Esophagus squamous epithelium (tissue), 5 donors: Measurements from ENCODE around the gene TMEM164. TPM values are rescaled to one million over a fixed set of nuclear protein-coding genes. Genes with fewer than 3 reads are reported as not detected.

ENCODE experiments used
- DNase-seq: peaks from one replicate; lab custom pipeline; 2025; lab: John Stamatoyannopoulos, UW
- H3K27ac ChIP-seq, 4 donors: fragments of 200-600 bp; sonication (generic); one replicate each; pipeline ENCODE4 v1.5.1; 2016 to 2019; ENCODE audit warnings: mild to moderate bottlenecking in 1 of 4
- H3K27me3 ChIP-seq, 4 donors: fragments of 200-600 bp; sonication (generic); 1 replicate in 3 of 4; 2 replicates in 1 of 4; pipeline versions ENCODE4 v1.5.1 to v1.6.0; 2017 to 2021; ENCODE audit warnings: antibody characterized with exemption in 1 of 4
- H3K36me3 ChIP-seq, 3 donors: fragments of 200-600 bp; sonication (generic); one replicate each; pipeline ENCODE4 v1.5.1; 2016 to 2019
- H3K4me1 ChIP-seq, 3 donors: fragments of 200-600 bp; sonication (generic); one replicate each; pipeline ENCODE4 v1.5.1; 2017 to 2019
- H3K4me3 ChIP-seq, 4 donors: fragments of 200-600 bp; sonication (generic); 1 replicate in 3 of 4; 2 replicates in 1 of 4; pipeline ENCODE4 v1.5.1; 2016 to 2019; ENCODE audit warnings: mild to moderate bottlenecking in 2 of 4, moderate library complexity in 1 of 4
- H3K9me3 ChIP-seq, 3 donors: fragments of 200-600 bp; sonication (generic); one replicate each; pipeline ENCODE4 v1.5.1; 2016 to 2019
- POLR2A ChIP-seq, 4 donors: fragments of 450-650 bp; IDR thresholded peaks; one replicate each; pipeline ENCODE4 v1.6.1; 2017; ENCODE audit warnings: antibody characterized with exemption in 4 of 4, mild to moderate bottlenecking in 4 of 4, moderate library complexity in 3 of 4
- WGBS, 2 donors: methylation state at CpG; one replicate each; pipeline ENCODE4 v1.1.5; 2018; 5-methylcytosine and 5-hydroxymethylcytosine counted together
- intact Hi-C: fragments of 100-400 bp; cut with DNase I; formaldehyde crosslinking; loops from one replicate; pipeline ENCODE4 v1.15.0; 2022
- total RNA-seq, 4 donors: library from RNA; depleted of rRNA; stranded (reverse); fragments of >200 nt; gene quantifications; one replicate each; pipeline ENCODE4 v1.1.0, GENCODE V29; 2016
- TF ChIP-seq, protein P1 (sequence below), 6 experiments: fragments of 450-650 bp in 4 of 6; fragments of 200-600 bp in 2 of 6; sonication (generic) in 2 of 6; IDR thresholded peaks; one replicate each; pipeline ENCODE4 v1.5.1; 2016 to 2019; ENCODE audit warnings: antibody characterized with exemption in 6 of 6, mild to moderate bottlenecking in 4 of 6, moderate library complexity in 4 of 6
- donor health status: DM: yes; HTN: yes; CAD: no.

The TMEM164 gene
- total RNA-seq, 4 donors from 2014 or later: 18.5 to 27.3 (median 23.6) TPM

DNA sequence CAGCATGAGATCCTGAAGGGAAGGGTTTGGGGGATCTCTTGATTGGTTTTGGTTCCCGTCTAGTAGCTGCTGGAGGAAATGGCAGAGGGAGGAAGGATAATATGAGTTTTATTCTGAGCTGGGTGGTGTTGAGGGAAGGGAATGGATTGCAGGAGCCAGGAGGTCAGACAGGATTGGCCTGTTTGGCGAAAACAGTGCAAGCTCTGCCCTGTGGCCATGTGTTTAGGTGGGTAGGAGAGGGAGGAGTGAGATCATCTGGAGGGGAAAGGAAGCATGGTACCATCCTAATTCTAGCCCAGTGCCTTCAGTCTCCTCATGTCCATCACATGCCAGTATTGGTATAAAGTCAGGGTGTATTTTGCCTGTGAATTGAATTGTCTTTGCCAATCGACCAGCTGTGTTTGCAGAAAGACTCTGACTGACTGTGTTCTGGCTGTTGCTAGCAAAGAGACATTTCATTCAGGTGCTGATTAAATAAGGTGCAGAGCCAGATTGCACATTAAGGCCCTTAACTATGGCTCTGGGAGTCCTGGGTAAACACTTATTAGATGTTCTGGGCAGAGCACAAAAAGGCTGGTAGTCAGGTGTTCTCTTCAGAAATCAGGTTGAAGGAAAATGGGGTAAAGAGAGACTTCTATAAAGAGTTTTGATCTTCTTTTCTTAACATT is 10.0 kb downstream of the TMEM164 start:
- H3K9me3 ChIP-seq: no peaks in the 10 kb centered on the region
- H3K4me1 ChIP-seq: peaks cover 0 to 16% (median 0%) of the 10 kb centered on the region in 3 donors
- TF ChIP-seq, protein P1, sequence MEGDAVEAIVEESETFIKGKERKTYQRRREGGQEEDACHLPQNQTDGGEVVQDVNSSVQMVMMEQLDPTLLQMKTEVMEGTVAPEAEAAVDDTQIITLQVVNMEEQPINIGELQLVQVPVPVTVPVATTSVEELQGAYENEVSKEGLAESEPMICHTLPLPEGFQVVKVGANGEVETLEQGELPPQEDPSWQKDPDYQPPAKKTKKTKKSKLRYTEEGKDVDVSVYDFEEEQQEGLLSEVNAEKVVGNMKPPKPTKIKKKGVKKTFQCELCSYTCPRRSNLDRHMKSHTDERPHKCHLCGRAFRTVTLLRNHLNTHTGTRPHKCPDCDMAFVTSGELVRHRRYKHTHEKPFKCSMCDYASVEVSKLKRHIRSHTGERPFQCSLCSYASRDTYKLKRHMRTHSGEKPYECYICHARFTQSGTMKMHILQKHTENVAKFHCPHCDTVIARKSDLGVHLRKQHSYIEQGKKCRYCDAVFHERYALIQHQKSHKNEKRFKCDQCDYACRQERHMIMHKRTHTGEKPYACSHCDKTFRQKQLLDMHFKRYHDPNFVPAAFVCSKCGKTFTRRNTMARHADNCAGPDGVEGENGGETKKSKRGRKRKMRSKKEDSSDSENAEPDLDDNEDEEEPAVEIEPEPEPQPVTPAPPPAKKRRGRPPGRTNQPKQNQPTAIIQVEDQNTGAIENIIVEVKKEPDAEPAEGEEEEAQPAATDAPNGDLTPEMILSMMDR (IDR thresholded peaks at IDR 0.05): no peak
- no peak for TF ChIP-seq POLR2A (IDR thresholded peaks at IDR 0.05)
- WGBS, 2 donors: 60% methylated on average over 3 of the region's 3 CpGs; no CpG with 5 or more reads in 1 of the 2 donors
- peaks cover 0 to 9% (median 0%) of the 10 kb centered on the region in 3 donors for H3K36me3 ChIP-seq
- no peak for DNase-seq
- intact Hi-C loops: no loop called here
- peak overlapping the region in 1 of 4 donors; percentile 29 for H3K27ac ChIP-seq
- H3K4me3 ChIP-seq: no peak overlapping the region
- no peaks in the 10 kb centered on the region for H3K27me3 ChIP-seq

DNA sequence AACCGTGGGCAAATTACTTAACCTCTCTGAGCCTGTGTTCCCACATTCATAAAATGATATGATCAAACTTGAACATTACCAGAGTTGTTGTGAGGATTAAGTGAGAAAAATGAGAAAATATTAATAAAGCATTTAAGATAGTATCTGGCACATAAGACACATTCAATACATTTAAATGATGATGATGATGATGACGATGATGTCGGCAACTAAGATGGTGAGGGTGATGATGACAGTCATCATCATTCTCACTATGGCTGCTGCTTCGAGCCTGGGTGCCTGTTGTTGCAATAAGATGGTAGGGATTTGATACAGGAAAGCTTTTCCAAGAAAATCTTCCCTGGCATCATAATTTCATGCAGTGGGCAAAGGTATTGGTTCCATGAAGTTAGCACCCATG is 11.1 kb downstream of the TMEM164 start:
- WGBS, 2 donors: 79 to 83% methylated on average over 4 of the region's 4 CpGs
- intact Hi-C loops: no loop called here
- no peaks in the 10 kb centered on the region for H3K27me3 ChIP-seq
- H3K27ac ChIP-seq: no peak overlapping the region
- no peak for DNase-seq
- no peaks in the 10 kb centered on the region for H3K9me3 ChIP-seq
- H3K4me3 ChIP-seq: no peak overlapping the region
- TF ChIP-seq POLR2A (IDR thresholded peaks at IDR 0.05): no peak
- TF ChIP-seq, protein P1 (IDR thresholded peaks at IDR 0.05): no peak
- peaks cover 0 to 16% (median 0%) of the 10 kb centered on the region in 3 donors for H3K4me1 ChIP-seq
- H3K36me3 ChIP-seq: peaks cover 0 to 9% (median 0%) of the 10 kb centered on the region in 3 donors

DNA sequence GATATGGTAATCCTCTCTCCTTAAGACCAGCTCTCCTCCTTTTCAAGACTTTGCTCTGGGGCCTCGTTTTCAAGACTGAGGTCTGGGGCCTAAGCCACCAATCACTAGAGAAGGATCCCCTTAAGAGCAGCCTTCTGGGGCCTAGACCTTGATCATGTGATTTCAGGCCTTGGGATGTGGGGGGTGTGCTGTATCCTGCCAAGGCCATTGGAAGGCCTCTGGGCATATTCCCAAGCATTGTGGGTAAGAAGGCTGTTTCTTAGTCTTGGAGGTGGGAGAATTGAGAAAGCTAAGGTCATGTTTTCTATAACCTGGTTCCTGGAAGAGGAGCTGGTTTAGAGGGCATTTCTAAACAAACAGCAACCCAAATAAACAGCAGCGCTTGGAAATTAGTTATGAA is 12.1 kb downstream of the TMEM164 start:
- Histone ChIP-seq H3K4me3 (no peak overlapping the region), H3K4me1 (peaks cover 0 to 16% (median 0%) of the 10 kb centered on the region in 3 donors), H3K27me3 (no peaks in the 10 kb centered on the region), H3K9me3 (no peaks in the 10 kb centered on the region), H3K36me3 (peaks cover 0 to 9% (median 0%) of the 10 kb centered on the region in 3 donors), H3K27ac (no peak overlapping the region)
- 49 to 100% methylated on average over 1 to 2 of the region's 2 CpGs for WGBS, 2 donors
- TF ChIP-seq POLR2A (IDR thresholded peaks at IDR 0.05): no peak
- TF ChIP-seq, protein P1 (IDR thresholded peaks at IDR 0.05): no peak
- DNase-seq: no peak
- intact Hi-C loops: no loop called here

DNA sequence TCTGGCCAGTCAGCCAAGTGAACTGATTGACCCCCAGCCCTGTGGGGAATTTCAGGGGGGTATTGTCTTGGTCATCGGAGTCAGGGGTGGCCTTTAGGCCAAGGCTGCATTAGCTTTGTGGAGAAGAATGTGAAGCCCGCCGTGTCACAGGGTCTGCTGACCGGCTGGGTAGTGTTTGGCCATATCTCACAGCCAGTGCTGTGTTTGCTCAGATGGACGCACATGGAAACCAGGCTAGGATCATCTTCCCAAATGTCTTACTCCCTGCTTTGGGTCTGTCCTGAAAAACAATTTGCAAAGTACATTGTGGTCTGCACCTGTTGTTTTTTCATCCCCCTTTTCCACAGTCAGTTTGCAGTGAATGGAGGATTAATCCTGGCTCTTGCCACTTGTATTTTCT is 13.0 kb downstream of the TMEM164 start:
- TF ChIP-seq, protein P1 (IDR thresholded peaks at IDR 0.05): no peak
- no peak for TF ChIP-seq POLR2A (IDR thresholded peaks at IDR 0.05)
- Histone ChIP-seq H3K4me1 (peaks cover 0 to 16% (median 0%) of the 10 kb centered on the region in 3 donors), H3K27me3 (no peaks in the 10 kb centered on the region), H3K9me3 (no peaks in the 10 kb centered on the region), H3K4me3 (no peak overlapping the region), H3K36me3 (peaks cover 0 to 9% (median 0%) of the 10 kb centered on the region in 3 donors), H3K27ac (no peak overlapping the region)
- no peak for DNase-seq
- intact Hi-C loops: no loop called here
- 64 to 89% methylated on average over 4 to 5 of the region's 5 CpGs for WGBS, 2 donors

DNA sequence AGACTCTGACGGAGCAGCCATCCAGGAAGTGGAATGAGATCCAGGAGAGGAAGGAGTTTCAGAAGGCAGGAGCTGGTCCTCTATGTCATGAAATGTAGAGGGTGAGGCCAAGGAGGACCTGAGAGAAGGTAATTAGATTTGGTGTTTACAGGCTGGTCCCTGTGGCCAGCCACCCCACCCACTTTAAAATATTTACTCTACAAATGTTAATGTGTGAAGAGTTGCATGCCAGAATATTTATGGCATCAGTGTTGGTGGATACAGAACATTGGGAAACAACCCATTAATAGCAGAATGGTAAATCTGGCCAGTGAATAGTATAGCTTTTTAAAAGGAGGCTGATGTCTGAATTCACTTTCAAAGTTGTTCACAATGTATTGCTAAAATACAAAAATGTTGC is 17.6 kb downstream of the TMEM164 start:
- WGBS, 2 donors: 87 to 93% methylated on average over 1 of the region's 1 CpG
- no peak for DNase-seq
- H3K4me3 ChIP-seq: no peak overlapping the region
- no peaks in the 10 kb centered on the region for H3K9me3 ChIP-seq
- intact Hi-C loops: no loop called here
- no peak overlapping the region for H3K27ac ChIP-seq
- no peak for TF ChIP-seq POLR2A (IDR thresholded peaks at IDR 0.05)
- TF ChIP-seq, protein P1 (IDR thresholded peaks at IDR 0.05): no peak
- H3K27me3 ChIP-seq: no peaks in the 10 kb centered on the region
- H3K4me1 ChIP-seq: peaks cover 0 to 17% (median 2%) of the 10 kb centered on the region in 3 donors
- H3K36me3 ChIP-seq: peaks cover 0 to 9% (median 0%) of the 10 kb centered on the region in 3 donors
